GM21381 (cell line): ENCODE measurements around the gene ABCG2.

ENCODE experiments used
- ATAC-seq: cut with Tn5 transposase; IDR thresholded peaks from one replicate; pipeline ENCODE4 v1.9.1; 2021; ENCODE audit warnings: mild to moderate bottlenecking, moderate library complexity; ENCODE audit not compliant: unreplicated experiment

ABCG2 gene

DNA sequence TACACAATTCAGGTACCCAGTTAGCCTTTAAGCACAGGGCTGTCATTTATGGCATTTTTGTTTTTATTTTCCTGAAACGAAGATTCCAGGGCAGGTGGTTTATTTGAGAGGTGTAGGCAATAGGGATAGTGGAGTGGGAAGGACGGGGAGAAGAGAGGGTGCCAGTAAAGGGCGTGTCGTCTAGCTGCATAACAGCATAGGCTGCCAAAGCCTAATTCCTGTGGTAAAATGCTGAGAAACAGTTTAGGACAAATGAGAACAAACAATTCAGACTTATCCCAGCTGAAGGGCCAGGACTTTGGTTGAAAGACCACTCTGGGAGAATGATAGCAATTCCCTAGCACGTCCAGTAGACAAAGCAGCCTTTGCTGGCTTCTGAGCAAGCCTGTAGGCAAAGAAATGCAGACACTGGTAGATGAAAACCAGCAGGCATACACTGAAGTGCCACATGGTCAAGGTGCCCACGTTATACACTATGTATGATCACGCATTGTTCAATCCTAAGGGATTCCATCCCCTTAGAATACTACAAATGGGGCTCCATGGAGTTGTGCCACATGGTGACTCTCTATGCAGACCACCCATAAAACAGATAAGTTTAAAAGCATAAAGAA, 80.4 kb downstream of the ABCG2 start:
- no peak for ATAC-seq

DNA sequence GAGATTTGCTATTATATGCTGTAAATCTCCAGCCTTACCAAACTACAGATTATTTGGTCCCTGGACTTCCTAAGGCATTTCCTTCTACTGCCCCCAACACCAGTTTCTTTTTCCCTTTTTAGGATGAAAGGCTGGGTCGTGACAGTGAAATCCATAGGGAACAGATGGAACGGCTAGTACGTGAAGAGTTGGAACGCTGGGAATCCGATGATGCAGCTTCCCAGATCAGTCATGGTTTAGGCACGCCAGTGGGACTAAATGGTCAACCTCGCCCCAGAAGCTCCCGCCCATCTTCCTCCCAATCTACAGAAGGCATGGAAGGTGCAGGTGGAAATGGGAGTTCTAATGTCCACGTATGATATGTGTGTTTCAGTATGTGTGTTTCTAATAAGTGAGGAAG, 83.1 kb downstream of the ABCG2 start:
- no peak for ATAC-seq

DNA sequence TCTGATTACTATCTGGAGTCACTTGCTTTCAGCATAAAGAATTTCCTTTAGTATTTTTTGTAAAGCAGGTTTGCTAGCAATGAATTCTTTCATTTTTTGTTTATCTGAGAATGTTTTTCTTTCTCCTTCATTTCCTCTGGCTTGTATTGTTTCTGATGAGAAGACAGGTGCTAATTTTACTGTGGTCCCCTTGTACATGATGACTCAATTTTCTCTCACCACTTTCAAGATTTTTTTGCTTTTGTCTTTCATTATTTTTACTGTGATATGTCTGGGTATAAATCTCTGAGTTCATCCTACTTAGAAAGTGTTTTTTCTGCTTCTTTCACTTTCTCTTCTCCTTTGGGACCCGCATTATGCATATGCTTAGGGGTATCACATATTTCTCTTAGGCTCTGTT, 88.4 kb downstream of the ABCG2 start:
- ATAC-seq, result no peak

DNA sequence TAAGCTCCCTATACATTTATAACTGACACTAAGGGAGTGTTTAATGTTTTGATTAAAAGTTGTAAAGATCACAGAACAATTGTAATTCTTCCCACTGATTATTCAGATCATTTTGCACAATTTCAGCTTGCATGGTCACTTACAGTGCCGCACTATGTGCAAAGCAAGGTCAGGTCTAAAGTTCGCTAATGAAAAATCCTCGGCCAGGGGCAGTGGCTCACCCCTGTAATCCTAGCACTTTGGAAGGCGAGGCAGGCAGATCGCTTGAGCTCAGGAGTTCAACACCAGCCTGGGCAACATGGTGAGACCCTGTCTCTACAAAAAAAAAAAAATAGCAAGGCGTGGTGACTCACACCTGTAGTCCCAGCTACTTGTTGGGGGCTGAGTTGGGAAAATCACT, 94.0 kb downstream of the ABCG2 start:
- ATAC-seq, result no peak

DNA sequence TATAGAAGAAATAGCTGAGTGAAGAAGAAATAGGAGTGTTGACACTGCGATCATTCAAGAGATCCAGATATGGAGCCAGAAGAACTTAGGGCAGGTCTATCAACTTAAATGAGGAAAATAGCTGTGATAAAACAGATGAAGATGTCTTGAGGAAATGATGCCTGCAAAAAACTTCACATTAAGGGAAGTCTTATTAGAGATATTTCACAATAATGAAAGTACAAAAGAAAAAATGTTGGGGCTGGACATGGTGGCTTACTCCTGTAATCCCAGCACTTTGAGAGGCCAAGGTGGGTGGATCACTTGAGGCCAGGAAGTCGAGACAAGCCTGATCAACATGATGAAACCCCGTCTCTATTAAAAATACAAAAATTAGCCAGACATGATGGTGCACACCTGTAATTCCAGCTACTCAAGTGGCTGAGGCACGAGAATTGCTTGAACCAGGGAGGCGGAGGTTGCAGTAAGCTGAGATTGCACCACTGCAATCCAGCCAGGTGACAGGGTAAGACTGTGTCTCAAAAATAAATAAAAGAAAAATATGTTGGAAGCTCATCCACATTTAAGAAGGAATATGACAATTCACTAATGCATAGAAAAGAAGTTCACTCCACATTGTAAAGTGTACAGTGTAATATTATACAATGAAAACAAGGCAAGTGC, 94.7 kb downstream of the ABCG2 start:
- no peak for ATAC-seq

DNA sequence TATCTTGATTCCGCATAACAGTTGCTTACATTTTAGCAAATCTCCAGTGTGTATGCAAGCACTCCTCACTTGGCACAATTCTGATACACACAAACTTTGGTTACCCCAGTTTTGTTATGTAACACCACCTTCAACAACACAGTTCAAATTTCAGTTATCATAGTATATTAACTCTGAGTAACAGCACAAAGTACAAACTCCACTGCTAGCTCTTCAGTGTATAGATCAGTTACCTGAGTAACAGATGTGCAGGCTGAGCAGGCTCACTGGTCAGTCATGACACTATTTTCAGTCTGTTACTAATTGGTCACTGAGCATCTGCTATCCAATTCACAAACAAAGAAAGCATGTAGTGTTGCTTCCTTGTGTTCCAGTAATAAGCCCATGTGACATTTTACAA, 95.6 kb downstream of the ABCG2 start:
- no peak for ATAC-seq

DNA sequence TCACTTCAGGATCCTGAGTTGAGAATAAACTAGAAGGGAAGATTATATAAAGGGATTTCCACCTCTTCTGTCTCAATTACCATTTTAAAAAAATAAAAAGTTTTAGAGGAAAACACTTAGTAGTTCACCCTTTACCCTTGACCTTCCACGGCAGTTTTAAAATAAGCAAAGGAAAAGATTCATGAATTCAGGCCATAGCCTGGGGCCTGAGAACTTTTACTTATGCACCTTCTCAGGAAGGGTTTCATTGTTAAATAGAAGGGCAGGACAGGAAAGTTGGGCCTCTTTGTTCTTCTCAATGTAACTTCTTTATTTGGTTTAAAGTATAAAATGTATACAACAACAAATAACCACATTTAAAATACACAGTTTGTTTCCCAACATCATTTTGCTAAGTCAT, 96.1 kb downstream of the ABCG2 start:
- no peak for ATAC-seq

DNA sequence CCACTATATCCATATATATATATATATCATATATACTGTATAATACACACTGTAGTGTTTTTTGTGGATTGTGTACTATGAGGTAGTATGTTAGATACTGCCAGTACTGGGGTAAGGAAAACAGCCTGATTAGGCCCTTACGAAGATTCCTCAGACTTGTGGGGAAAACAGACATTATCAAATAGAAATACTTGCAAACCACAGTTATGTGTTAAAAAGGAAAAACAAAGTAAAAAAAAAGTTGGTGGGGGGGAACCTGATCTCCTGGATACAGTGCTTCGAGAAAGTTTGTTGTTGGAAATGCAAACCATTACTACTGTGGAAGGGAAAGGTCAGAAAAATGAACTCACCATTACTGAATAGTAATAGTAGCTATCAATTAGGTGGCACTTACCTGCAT, 98.0 kb downstream of the ABCG2 start:
- ATAC-seq, result no peak

DNA sequence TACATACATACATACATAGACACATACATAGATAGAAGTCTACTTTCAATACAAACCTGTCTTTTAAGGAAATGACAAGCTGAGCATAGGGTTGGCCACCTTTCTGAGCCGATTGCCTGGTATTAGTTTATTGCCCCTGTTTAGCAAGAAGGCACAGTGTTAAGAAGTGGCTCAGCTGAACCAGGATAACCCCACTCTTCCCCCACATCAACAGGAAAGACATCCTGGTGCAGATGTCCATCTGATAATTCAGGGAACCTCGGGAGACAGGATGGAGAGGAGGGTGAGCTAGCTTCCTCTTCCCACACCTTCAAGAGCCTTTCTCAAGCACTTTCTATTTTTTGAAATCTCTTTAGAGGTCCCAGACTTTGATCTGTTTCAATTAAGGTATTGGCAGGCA, 98.7 kb downstream of the ABCG2 start:
- ATAC-seq, result no peak

DNA sequence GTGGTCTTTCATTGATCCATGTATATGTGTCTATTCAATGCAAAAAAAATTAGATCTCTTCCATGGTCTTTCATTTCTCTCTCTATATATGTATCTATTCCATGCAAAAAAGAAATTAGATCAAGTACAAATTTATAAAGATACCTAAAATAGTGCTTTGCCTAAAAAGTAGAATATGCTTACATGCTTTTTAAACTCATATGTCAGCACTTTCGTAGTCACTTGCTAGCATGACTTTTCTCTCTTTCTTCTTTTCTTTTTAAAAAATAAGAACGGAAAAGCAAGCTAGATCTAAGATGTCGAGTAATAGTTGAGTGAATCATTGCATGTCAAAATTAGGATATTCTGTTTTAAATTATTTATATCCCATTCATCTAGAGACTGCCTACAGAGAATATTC, 100.1 kb downstream of the ABCG2 start:
- ATAC-seq, result no peak

DNA sequence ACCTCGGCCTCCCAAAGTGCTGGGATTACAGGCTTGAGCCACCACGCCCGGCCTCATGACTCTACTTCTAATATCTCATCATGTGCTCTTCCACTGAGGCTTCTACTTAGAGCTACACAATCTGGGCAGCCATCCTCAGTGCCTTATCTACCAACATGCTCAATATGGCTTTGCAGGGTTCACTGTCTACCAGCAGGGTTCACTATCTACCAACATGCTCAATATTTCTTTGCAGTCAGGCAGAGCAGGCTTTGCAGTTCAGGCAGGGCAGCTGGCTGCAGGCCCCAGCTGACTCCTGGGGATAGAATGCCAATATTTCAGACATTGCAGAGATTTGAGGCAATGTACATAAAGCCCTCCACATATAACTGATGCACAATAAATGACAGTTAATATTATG, 103.5 kb downstream of the ABCG2 start:
- ATAC-seq, result no peak

DNA sequence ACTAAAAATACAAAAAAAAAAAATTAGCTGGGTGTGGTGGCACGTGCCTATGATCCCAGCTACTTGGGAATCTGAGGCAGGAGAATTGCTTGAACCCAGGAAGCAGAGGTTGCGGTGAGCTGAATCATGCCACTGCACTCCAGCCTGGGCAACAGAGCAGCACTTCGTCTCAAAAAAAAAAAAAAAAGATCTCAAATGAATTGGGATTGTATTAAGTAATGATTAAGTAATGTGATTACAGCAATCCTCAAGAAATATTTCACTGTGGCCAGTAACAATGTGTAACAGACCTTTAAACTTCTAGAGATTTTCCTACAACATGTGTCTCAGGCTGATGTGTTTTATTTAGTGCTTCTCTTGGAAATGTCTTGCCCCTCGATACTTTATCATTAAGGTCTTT, 104.2 kb downstream of the ABCG2 start:
- no peak for ATAC-seq

DNA sequence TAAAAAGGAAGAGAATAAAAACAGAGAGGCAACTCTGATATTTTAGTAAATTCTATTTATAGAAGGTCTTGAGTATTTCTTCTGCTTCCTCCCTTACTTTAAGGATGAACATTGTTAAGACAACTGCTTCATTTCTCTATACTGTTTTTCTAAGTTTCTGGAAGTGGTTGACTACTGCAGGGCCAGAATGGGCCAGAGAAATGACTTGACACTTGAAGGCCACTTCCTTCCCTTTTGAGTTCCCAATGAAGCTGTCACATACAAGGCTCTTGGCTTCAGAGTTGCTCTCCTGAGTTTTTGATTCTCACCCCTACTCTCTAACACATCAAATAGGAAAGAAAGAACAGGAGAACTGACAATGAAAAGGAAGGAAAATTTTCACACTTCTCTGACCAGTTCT, 113.4 kb downstream of the ABCG2 start:
- ATAC-seq, result no peak

DNA sequence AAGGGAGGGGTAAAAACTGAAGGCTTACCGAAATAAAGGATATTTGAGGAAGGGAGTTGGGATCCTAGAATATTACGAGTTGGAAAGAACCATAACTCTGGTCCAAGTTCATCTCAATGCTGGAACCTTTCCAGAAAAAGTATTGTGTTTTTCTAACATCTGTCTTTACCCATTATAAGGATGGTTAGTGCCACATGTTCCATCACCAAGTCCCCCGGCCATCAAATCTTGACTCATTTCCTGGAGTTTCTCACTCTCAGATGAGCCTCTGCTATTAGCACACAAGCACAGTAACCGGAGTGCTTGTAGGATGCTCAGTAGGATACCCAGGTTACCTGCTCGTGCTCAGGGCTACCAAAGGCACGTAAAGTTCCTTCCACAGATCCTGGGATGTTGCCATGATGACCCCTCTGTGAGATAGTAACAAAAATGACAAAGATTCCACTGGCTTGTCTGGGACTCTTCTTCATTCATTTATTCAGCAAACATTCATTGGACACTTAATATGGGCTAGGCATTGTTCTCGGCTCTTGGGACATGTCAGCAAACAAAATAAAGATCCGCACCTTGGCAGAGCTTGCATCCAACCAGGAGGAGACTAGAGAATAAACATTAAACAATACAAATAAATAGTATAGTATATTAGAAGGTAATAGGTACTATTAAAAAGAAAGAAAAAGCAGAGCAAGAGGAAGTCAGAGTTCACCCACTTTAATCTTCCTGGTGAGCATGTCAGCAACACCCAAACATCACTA, 114.7 kb downstream of the ABCG2 start:
- ATAC-seq, result no peak

DNA sequence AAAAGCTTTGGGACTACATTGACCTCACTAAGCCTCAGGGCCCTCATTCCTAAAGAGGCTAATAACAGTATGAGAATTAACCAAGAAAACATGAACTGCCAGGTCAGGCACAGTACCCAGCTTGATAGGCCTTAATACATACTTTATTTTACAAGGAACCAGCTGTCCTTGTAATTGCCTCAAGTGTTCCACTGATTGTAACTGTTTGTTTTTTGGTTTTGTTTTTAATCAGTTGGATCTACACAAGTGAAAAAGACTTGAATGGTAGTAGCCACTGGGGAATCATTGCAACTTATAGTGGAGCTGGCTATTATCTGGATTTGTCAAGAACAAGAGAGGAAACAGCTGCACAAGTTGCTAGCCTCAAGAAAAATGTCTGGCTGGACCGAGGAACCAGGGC, 115.4 kb downstream of the ABCG2 start:
- no peak for ATAC-seq

DNA sequence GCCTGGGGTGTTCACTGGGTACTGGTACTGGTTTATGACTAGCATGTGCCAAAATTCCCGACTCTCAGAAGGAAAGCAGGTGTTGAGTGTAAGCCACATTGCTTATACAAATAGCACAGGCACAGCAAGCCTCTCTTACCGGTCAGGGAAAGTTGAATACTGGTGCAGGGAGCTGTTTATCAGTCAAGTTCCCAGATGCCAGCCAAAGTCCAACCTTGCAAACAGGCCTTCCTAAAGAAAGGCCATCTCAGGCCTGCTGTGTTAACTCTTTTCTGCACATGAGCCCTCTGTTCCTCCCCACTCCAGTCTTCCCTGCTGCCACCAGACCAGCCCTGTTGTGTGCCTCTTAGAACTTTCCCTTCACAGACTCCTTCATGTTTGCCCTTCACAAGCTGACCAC, 116.8 kb downstream of the ABCG2 start:
- ATAC-seq, result no peak

DNA sequence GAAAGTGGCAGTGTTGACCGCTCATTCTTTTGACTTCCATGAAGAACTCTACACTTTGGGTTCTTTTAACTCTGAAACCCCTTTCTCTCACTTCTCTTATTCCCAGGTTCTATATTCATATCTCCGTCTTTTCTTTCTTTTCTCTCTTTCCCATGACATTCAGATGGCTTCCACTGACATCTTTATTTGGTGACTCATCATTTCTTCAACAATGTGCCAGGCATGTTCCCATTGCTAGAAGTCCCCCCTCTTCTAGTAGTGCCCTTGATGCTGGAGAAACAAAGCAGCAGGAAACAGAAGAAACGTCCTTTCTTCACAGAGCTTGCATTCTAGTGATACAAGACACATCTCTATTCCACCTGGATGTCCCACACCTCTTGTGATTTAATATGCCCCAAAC, 117.7 kb downstream of the ABCG2 start:
- no peak for ATAC-seq
